T-helper 1 cell treated with Interleukin-12 subunit alpha and Interleukin-12 subunit beta and Interleukin-4 antibody, amounts not matched to agents 30 ng/mL and 1 ng/mL, for 36 hours (primary cell): ENCODE measurements around the gene NDOR1. TPM values are rescaled to one million over a fixed set of nuclear protein-coding genes. Genes with fewer than 3 reads are reported as not detected.

Experiments used
- intact Hi-C: fragments of 100-400 bp; cut with micrococcal nuclease; formaldehyde crosslinking; loops from one replicate; pipeline ENCODE4 v1.15.1; 2024
- total RNA-seq: library from RNA; stranded (reverse); gene quantifications from 2 replicates; pipeline ENCODE4 v1.2.3, GENCODE V29; 2022

Gene NDOR1
- total RNA-seq, 1 donor from 2014 or later = 45.3 TPM

DNA sequence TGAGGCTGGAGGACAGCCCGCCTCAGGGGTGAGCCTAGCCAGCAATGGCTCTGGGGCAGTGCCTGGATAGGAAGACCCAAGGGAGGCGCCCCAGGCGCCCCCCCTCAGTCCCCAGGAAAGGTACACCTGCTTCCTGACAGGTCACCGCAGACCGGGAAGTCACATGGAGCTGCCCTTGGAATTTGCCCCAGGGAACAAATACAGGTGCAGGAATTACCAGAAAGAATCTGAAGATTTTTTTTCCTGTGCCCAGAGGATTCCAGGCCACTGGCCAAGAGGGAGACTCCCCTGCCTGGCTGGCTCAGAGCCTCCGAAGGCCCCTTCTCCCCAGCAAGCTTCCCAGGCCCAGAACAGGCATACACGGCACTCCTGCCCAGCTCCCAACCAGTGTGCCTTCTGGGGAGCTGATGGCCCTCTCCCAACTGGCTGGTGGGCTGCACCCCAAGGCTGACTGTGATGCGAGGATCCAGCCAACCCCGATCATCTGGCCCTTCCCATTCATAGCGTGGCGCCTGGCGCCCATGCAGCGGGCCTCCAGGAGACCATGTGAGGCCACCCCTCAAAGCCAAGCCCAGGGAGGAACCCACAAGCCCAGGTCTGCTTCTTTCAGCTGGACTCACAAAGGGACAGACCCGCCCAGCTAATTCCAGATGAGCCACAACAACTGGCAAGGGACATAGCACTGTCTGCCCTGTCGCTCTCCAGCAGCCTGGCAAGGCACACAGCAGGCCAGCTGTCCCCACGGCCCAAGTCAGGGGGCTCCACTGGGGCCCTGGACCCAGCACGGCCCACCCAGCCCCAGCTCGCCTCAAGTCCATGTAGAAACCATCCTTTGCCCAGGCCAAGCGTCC lies 7.2 kb upstream of the NDOR1 start:
- intact Hi-C loops = no loop called here

- intact Hi-C loops = no loop called here
Observed at GRCh38 chr9:137198902-137199283, 6.6 kb upstream of the NDOR1 start.

- intact Hi-C loops = loop anchor here (1.0 to 2.0 kb wide), 7 partner anchors 10 to 351 kb away; partner anchors contain the start of genes MRPL41, NELFB, PNPLA7 and TUBB4B
Observed at GRCh38 chr9:137199411-137200121, 5.9 kb upstream of the NDOR1 start.

DNA sequence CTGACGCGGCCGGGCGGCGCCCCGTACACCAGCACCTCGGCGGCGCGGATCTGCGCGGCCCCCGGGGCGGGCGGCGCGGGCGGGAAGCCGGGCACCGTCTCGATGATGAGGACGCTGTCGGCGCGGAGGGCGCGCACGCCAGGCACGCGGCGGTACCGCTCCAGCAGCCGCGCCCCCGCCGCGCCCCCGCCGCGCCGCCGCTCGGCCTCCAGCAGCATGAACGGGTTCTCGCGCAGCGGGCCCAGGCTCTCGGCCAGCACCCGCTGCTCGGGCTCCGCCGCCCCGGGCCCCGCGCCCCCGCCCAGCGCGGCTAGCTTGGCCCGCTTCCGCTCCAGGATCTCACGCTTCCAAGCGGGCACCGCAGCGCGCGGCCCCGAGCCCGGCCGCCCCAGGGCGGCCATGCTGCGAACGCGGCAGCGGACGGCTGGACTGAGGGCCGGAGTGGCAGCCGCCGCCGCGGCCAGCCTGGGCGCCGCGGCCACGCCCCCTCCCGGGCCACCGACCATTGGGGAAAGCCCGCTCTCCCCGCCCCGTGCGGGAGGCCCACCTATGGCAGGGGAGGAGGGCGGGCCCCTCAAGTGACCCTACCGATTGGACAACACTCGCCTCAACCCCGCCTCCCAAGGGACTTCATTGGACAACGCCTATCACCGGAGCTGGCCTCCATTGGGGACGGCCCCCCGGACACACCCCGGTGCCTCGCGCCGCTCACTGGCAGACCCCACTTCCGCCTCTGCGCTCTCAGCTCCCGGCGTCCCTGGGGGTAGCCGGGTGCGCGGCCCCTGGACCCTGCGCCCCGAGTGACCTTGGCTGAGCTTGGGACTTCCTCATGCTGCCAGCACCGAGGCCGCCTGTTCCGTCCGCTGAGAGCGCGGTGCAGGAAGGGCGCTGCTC lies 4.9 kb upstream of the NDOR1 start, which contains the start of gene TPRN:
TPRN (minus strand) TSS at position 431 of the 894 bp plus-strand sequence; CDS start at position 401, 30 bp downstream.
- intact Hi-C loops = loop anchor here (1.0 to 2.0 kb wide), 7 partner anchors 11 to 350 kb away; partner anchors contain the start of genes MRPL41, NELFB, PNPLA7 and TUBB4B

GRCh38 chr9:137201205-137201868 lies 4.2 kb upstream of the NDOR1 start:
- intact Hi-C loops = loop anchor here (2.0 kb wide), 2 partner anchors 45 to 349 kb away; partner anchors contain the start of genes MRPL41 and PNPLA7

DNA sequence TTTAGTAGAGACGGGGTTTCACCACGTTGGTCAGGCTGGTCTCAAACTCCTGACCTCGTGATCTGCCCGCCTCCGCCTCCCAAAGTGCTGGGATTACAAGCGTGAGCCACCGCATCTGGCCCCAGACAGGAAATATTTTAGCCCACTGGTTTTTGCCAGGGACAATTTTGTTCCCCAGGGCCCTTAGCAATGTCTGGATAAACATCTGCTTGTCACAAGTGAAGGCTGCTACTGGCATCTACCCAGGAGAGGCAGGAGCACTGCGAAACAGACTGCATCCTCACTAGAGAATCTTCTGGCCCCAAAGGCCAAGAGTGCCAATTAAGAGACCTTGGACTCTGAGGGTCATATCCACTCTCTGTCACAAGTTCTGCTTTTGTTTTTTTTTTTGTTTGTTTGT lies 2.5 kb upstream of the NDOR1 start:
- intact Hi-C loops = no loop called here

- intact Hi-C loops = loop anchor here (1.0 kb wide), 4 partner anchors 16 to 117 kb away; partner anchors contain the start of genes ANAPC2, NELFB and SSNA1
Observed at GRCh38 chr9:137204731-137205125, 772 bp upstream of the NDOR1 start.

DNA sequence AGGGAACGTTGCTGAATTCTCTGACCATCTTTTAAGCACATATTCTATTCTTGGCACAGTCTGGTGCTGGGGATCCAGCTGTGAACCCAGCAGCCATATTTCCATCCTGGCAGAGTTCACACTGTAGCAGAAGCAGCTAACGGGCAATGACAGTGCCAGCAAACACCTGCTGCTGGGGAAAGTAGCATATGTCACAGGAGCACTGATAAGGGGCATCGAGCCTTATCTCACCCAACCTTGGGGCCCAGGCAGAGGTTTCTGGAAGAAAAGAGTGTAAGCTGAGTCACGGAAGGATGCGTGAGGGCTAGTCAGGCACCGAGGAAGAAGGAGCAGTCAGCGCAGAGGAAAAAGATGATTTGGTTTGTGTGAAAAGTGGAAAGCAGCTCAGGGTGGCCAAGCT lies 1.1 kb downstream of the NDOR1 start:
- intact Hi-C loops = loop anchor here (1.0 kb wide), 1 partner anchor 35 kb away; the partner anchor contains the start of gene TUBB4B

DNA sequence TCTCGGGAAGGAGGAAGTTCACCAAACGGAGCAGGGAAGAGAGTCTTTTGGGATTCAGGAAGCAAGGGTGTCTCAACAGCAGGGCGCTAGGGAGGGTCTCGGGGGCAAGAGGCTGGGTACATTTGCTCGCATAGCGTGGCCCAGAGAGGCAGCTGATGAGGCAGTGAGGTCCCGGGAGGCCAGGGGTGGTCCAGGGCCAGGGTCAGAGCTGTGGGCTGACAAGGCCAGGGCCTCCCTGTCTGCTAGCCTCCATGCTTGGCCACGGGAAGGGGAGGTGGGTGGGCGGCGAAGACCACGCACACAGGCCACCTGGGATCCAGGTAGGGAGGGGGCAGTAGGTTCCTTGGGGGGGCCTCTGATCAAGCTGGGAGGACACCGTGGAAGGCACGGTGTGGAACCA lies 6.0 kb downstream of the NDOR1 start:
- intact Hi-C loops = no loop called here

DNA sequence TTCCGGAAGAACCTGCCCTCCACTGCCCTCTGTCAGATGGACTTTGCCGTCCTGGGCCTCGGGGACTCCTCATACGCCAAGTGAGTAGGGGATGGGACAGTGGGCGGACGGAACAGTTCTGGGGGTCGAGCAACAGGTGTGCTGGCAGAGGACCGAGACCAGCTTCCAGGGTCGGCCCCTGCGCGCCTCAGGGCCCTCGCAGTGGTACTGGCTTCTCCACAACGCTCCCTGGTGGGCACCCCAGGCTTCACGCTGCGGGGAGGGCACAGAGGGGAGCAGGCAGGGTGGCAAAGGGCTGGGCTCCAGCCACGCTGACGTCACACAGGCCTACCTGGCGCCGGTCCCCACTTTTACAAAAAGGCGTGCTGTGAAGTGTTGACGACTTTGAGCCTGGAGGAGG lies 7.0 kb downstream of the NDOR1 start:
- intact Hi-C loops = no loop called here

GRCh38 chr9:137213160-137214060 lies 7.9 kb downstream of the NDOR1 start:
- intact Hi-C loops = no loop called here

DNA sequence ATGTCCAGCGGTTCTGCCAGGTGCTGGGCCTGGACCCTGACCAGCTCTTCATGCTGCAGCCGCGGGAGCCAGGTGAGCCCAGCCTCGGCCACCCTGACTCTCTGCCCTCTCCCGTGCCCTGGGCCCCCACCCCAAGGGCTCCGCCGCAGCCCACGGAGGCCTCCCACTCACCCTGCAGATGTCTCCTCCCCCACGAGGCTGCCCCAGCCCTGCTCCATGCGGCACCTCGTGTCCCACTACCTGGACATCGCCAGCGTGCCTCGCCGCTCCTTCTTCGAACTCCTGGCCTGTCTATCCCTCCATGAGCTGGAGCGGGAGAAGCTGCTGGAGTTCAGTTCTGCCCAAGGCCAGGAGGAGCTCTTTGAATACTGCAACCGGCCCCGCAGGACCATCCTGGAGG lies 9.1 kb downstream of the NDOR1 start:
- intact Hi-C loops = no loop called here

DNA sequence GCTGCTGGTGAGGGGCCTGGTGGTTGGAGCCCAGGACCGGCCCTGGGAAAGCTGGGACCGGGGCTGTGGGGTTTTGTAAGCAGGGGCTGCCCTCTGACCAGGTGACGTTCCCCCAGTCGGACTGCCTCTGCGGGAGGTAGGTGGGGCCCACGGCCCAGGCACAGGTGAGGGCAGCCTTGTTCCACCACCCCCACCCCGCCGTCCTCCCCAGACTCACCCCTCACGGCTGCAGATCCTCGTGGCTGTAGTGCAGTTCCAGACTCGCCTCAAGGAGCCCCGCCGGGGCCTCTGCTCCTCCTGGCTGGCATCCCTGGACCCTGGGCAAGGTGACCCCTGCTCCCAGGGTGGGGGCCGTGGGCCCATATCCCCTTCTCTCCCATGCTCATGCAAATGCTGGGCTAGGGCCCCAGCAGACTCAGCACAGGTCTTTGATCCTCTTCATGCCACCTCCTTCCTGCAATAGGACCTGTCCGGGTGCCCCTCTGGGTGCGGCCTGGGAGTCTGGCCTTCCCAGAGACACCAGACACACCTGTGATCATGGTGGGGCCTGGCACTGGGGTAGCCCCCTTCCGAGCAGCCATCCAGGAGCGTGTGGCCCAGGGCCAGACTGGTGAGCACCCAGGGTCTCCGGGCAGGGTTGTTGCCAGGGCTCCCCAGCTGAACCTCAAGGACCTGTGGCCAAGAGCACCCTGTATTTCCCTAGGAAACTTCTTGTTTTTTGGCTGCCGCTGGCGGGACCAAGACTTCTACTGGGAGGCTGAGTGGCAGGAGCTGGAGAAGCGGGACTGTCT lies 9.9 kb downstream of the NDOR1 start:
- intact Hi-C loops = no loop called here

DNA sequence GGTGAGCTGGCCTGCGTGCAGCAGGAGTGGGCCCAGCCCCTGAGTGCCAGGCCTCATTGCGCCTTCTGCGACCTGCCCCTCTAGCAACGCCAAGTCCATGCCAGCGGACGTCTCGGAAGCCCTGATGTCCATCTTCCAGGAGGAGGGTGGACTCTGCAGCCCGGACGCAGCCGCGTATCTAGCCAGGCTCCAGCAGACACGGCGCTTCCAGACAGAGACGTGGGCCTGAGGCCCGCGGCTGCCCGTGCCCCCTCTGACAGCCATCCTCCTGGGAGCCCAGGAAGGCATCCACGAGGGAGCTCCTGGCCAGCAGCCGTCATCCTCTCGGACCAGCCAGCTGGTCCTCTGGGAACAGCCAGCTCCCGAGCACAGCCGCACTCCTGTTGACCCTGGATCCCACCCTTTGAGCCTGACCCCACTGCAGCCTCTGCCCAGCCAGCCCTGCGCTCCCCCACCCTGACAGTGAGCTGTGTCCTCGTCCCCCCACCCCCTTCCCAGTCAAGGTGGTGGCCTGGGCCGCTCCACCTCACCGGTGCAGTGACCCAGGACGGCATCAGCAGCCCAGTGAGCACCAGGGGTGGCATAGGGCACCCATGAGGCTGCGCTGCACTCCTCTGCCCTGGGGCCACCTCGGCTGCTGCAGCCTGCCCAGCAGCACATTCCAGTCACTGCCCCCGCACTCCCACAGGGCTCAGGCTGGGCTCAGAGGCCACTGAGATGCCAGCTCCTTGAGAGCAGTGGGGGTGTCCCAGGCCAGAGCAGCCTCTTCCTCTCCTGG lies 10.9 kb downstream of the NDOR1 start:
- intact Hi-C loops = no loop called here

- intact Hi-C loops = no loop called here
Observed at GRCh38 chr9:137217276-137218211, 12.0 kb downstream of the NDOR1 start.

- intact Hi-C loops = no loop called here
Observed at GRCh38 chr9:137218212-137218753, 12.8 kb downstream of the NDOR1 start.
